ENCODE measurements around the gene EIF3K. TPM values are rescaled to one million over a fixed set of nuclear protein-coding genes. Genes with fewer than 3 reads are reported as not detected.

The EIF3K gene
- polyA plus RNA-seq: 469 and 501 TPM in 2 replicates

GRCh38 chr19:38618590-38619360, at the start of gene EIF3K:
Gene EIF3K, plus strand, starts transcription at chr19:38619188. Its CDS starts 81 bp downstream, at chr19:38619269.

GRCh38 chr19:38617764-38618589, 1.0 kb upstream of the EIF3K start, which contains the start of gene MAP4K1:
Gene MAP4K1, minus strand, starts transcription at chr19:38617953. Its CDS starts 58 bp downstream, at chr19:38617895.

GRCh38 chr19:38647368-38647965, 28.5 kb downstream of the EIF3K start, which contains the start of gene ACTN4:
Gene ACTN4, plus strand, starts transcription at chr19:38647649. Its CDS starts 97 bp downstream, at chr19:38647746.

Other genes starting within 250 kb of the EIF3K start
- 98.1 and 111 TPM in 2 replicates for gene PSMD8, start 244.6 kb upstream of the EIF3K start, polyA plus RNA-seq
- gene GGN, start 231.2 kb upstream of the EIF3K start, polyA plus RNA-seq: not detected in 2 replicates
- gene SPRED3, start 230.5 kb upstream of the EIF3K start, polyA plus RNA-seq: 0.62 and 1.1 TPM in 2 replicates
- 2.2 and 6.1 TPM in 2 replicates for gene FAM98C, start 216.1 kb upstream of the EIF3K start, polyA plus RNA-seq
- gene RASGRP4, start 193.0 kb upstream of the EIF3K start, polyA plus RNA-seq: 0.17 TPM in 1 of 2 replicates, not detected in the other
- 6.9 and 9.2 TPM in 2 replicates for gene RYR1, start 185.5 kb upstream of the EIF3K start, polyA plus RNA-seq
- gene MAP4K1, start 1.2 kb upstream of the EIF3K start, polyA plus RNA-seq: not detected in 2 replicates
- gene ACTN4, start 28.5 kb downstream of the EIF3K start, polyA plus RNA-seq: 1.1 and 2.8 TPM in 2 replicates
- gene CAPN12, start 125.3 kb downstream of the EIF3K start, polyA plus RNA-seq: 1.8 and 4.4 TPM in 2 replicates
- gene LGALS7, start 154.3 kb downstream of the EIF3K start, polyA plus RNA-seq: not detected in 2 replicates
- gene LGALS7B, start 170.0 kb downstream of the EIF3K start, polyA plus RNA-seq: not detected in 2 replicates
- not detected in 2 replicates for gene LGALS4, start 193.8 kb downstream of the EIF3K start, polyA plus RNA-seq
- 63.8 and 112 TPM in 2 replicates for gene ECH1, start 212.6 kb downstream of the EIF3K start, polyA plus RNA-seq
- 52.1 and 68.7 TPM in 2 replicates for gene HNRNPL, start 230.8 kb downstream of the EIF3K start, polyA plus RNA-seq